Ovary (tissue), 9 donors: ENCODE results near the gene KLHL41. TPM values are rescaled to one million over a fixed set of nuclear protein-coding genes. Genes with fewer than 3 reads are reported as not detected.
A peak's percentile ranks its signal among the peaks of the same experiment; 100 is the strongest.
"Not testable (repeated sequence)": the region's sequence is repeated elsewhere in the genome, so short reads cannot be mapped to it uniquely, and the experiment has no call there.

Source experiments
- DNase-seq, 5 donors: peaks; one replicate each; pipeline ENCODE4 v3.0.0-alpha.2; 2019 to 2020
- H3K27ac ChIP-seq, 2 donors: fragments of 200-600 bp; one replicate each; pipeline versions ENCODE4 v1.5.1 to v1.8.0; 2019 to 2022
- H3K27me3 ChIP-seq: fragments of 200-600 bp; one replicate; pipeline ENCODE4 v1.8.0; 2022
- H3K36me3 ChIP-seq: fragments of 200-600 bp; sonication (generic); one replicate; pipeline ENCODE4 v1.5.1; 2019
- H3K4me1 ChIP-seq: one replicate; pipeline ENCODE4 v1.8.1; 2013; ENCODE audit warnings: mild to moderate bottlenecking, moderate library complexity; ENCODE audit not compliant: insufficient read depth
- H3K4me3 ChIP-seq: fragments of 200-600 bp; sonication (generic); one replicate; pipeline ENCODE4 v1.5.1; 2017
- H3K9me3 ChIP-seq, 2 donors: fragments of 200-600 bp in 1 of 2; sonication (generic) in 1 of 2; one replicate each; pipeline versions ENCODE4 v1.5.1 to v1.8.1; 2013 to 2019; ENCODE audit warnings: mild to moderate bottlenecking in 1 of 2, moderate library complexity in 1 of 2
- EP300 ChIP-seq: sonication (generic); formaldehyde crosslinking; IDR thresholded peaks from one replicate; pipeline ENCODE4 v1.6.1; 2017; ENCODE audit warnings: antibody characterized with exemption
- POLR2A ChIP-seq: fragments of 450-650 bp; IDR thresholded peaks from one replicate; pipeline ENCODE4 v1.6.1; 2017; ENCODE audit warnings: antibody characterized with exemption, mild to moderate bottlenecking, moderate library complexity
- WGBS, 3 donors: extraction: QIAGEN DNeasy Blood & Tissue Kit in 1 of 3; methylation state at CpG; one replicate each; pipeline versions ENCODE4 v1.1.5 to v1.1.7; 2013 to 2017; 5-methylcytosine and 5-hydroxymethylcytosine counted together
- intact Hi-C, 4 donors: fragments of 100-400 bp; cut with DNase I; formaldehyde crosslinking; loops; one replicate each; pipeline versions ENCODE4 v1.11.0 to v1.15.1; 2022 to 2023
- polyA plus RNA-seq, 2 donors: library from polyadenylated mRNA; stranded (reverse); fragments of 200-250 nt in 1 of 2; fragments of 350-450 nt in 1 of 2; fragmentation: Illumina TruSeq in 1 of 2; extraction: RNeasy Lipid Tissue Mini Kit (QIAGEN cat#74804) in 1 of 2; gene quantifications; one replicate each; pipeline ENCODE4 v1.2.3, GENCODE V29; 2013 to 2014
- total RNA-seq, 7 donors: library from RNA; depleted of rRNA in 2 of 7; stranded (reverse); fragments of >200 nt in 2 of 7; fragmentation: NEBNext Ultra II Directional in 3 of 7; extraction: Animal tissue kit (Norgen Biotek cat#: 25700) in 3 of 7; gene quantifications; one replicate each; pipeline versions ENCODE4 v1.1.0 to v1.2.4, GENCODE V29; 2016 to 2023
- TF ChIP-seq, protein P1 (sequence below), 3 donors: fragments of 450-650 bp in 2 of 3; fragments of 200-600 bp in 1 of 3; IDR thresholded peaks; one replicate each; pipeline versions ENCODE4 v1.5.1 to v1.8.0; 2016 to 2022; ENCODE audit warnings: antibody characterized with exemption in 3 of 3, mild to moderate bottlenecking in 1 of 3
- donor health status: DM: no; HTN: no; CAD: no; lungs with moderate emphysema.
- donor health status: DM: no; HTN: no; CAD: no.
- donor health status: Bipolar disorder and iron deficiency.
- donor health status: DM: yes; HTN: yes; CAD: no.
- donor health status: DM: no; HTN: no; CAD: no.
- donor health status: DM: yes; HTN: yes; CAD: no.

Gene KLHL41
- total and polyA plus RNA-seq, 9 donors = 0.67 to 1.4 (median 1.2) TPM

DNA sequence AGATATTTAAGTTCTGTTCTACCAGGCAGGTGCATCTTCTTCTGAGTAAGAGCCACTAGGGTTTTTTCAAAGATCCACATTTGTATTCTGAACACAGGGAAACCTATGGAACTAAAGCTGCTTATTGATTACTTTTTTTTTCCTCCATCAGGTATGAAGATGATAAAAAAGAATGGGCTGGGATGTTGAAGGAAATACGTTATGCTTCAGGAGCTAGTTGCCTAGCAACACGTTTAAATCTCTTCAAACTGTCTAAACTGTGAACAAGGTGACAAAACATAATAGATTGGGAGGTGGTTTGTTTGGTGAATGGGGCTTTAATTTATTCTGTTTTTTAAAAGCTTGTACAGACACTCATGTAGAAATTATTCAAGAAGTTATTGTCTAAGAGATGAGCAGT lies 15.9 kb downstream of the KLHL41 start:
- intact Hi-C loops = no loop called here
- no peak overlapping the region for H3K27ac ChIP-seq
- no peak overlapping the region for H3K4me3 ChIP-seq
- no peaks in the 10 kb centered on the region for H3K27me3 ChIP-seq
- 72 to 83% (median 72%) methylated on average over 2 of the region's 2 CpGs for WGBS, 3 donors
- H3K4me1 ChIP-seq = no peaks in the 10 kb centered on the region
- TF ChIP-seq EP300 (no peak), POLR2A (no peak)
- TF ChIP-seq, protein P1, sequence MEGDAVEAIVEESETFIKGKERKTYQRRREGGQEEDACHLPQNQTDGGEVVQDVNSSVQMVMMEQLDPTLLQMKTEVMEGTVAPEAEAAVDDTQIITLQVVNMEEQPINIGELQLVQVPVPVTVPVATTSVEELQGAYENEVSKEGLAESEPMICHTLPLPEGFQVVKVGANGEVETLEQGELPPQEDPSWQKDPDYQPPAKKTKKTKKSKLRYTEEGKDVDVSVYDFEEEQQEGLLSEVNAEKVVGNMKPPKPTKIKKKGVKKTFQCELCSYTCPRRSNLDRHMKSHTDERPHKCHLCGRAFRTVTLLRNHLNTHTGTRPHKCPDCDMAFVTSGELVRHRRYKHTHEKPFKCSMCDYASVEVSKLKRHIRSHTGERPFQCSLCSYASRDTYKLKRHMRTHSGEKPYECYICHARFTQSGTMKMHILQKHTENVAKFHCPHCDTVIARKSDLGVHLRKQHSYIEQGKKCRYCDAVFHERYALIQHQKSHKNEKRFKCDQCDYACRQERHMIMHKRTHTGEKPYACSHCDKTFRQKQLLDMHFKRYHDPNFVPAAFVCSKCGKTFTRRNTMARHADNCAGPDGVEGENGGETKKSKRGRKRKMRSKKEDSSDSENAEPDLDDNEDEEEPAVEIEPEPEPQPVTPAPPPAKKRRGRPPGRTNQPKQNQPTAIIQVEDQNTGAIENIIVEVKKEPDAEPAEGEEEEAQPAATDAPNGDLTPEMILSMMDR (IDR thresholded peaks at IDR 0.05) = no peak
- DNase-seq = no peak
- H3K9me3 ChIP-seq = no peaks in the 10 kb centered on the region
- H3K36me3 ChIP-seq = no peaks in the 10 kb centered on the region

DNA sequence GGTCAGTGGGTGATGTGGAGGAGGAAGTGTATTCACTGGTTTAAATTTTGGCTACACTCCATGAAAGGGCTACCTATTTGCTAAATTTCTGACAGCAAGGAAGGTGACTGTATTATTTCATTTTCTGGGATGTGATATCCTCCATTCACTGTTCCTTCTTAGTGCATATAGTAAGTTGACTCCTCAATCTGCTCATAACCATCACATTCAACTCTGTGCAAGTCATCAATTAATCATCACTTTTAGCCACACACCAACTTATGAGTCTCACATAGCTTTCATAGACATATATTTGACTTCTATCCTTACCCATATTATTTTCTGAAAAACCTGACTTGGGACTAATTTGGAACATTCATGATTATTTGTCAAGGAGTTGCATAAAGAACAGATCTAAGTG lies 16.9 kb downstream of the KLHL41 start:
- no peak overlapping the region for H3K4me3 ChIP-seq
- intact Hi-C loops = no loop called here

GRCh38 chr2:169528271-169528701 lies 18.8 kb downstream of the KLHL41 start:
- peak; percentile 37 to 70 (median 66) for DNase-seq
- Histone ChIP-seq H3K4me3 (no peak overlapping the region), H3K4me1 (no peaks in the 10 kb centered on the region), H3K36me3 (no peaks in the 10 kb centered on the region), H3K27me3 (no peaks in the 10 kb centered on the region), H3K9me3 (no peaks in the 10 kb centered on the region), H3K27ac (no peak overlapping the region)
- TF ChIP-seq POLR2A = no peak
- TF ChIP-seq, protein P1 (IDR thresholded peaks at IDR 0.05) = peak; percentile 51 to 66 (median 65)
- intact Hi-C loops = no loop called here
- 22 to 26% (median 24%) methylated on average over 2 of the region's 2 CpGs for WGBS, 3 donors

More for the DNA sequence above, 16.9 kb downstream of the KLHL41 start:
- TF ChIP-seq EP300 (no peak), POLR2A (no peak)
- TF ChIP-seq, protein P1 (IDR thresholded peaks at IDR 0.05) = no peak
- Histone ChIP-seq H3K27me3 (no peaks in the 10 kb centered on the region), H3K36me3 (no peaks in the 10 kb centered on the region), H3K27ac (no peak overlapping the region), H3K4me1 (no peaks in the 10 kb centered on the region), H3K9me3 (no peaks in the 10 kb centered on the region)
- DNase-seq = no peak

DNA sequence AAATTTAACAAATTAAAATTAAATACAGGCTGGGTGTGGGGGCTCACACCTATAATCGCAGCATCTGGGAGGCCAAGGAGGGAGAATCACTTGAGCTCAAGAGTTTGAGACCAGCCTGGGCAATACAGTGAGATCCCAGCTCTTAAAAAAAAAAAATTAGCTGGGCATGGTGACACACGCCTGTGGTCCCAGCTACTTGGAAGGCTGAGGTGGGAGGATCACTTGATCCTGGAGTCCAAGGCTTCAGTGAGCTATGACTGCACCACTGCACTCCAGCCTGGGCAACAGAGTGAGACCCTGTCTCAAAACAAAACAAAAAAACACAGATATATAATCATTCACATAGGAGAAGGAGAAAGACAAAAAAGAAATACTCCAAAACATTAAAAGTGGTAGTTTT lies 30.0 kb downstream of the KLHL41 start:
- 86 to 91% (median 87%) methylated on average over 2 of the region's 2 CpGs for WGBS, 3 donors
- H3K36me3 ChIP-seq, H3K9me3 ChIP-seq, DNase-seq, H3K27ac ChIP-seq, H3K27me3 ChIP-seq, H3K4me3 ChIP-seq, H3K4me1 ChIP-seq, intact Hi-C loops: not testable (repeated sequence)

DNA sequence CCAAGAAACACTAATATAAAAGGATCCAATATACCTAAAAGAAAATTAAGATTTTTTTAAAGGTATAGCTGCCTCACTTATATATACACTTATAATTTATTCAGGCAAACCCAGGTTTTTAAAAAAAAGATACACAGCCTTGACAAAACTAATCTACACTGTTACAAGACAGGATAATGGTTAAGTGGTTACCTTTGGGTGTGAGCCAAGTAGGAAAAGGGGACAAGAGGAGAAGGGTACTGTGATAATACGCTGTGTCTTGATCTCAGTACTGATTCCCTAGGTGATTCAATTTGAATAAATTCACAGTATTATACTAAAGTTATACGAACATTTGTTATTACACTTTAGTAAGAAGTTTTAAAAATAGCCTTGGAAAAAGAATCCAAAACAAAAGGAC lies 30.6 kb downstream of the KLHL41 start:
- TF ChIP-seq, protein P1 (IDR thresholded peaks at IDR 0.05) = no peak
- TF ChIP-seq EP300 = no peak
- no peak for TF ChIP-seq POLR2A
- H3K4me3 ChIP-seq = no peak overlapping the region
- no peak overlapping the region for H3K27ac ChIP-seq
- intact Hi-C loops = no loop called here
- WGBS, 3 donors = 15 to 50% (median 21%) methylated on average over 2 of the region's 2 CpGs
- no peaks in the 10 kb centered on the region for H3K4me1 ChIP-seq
- H3K27me3 ChIP-seq = no peaks in the 10 kb centered on the region
- H3K9me3 ChIP-seq = no peaks in the 10 kb centered on the region
- DNase-seq = no peak
- H3K36me3 ChIP-seq = no peaks in the 10 kb centered on the region
